OCI-M2 (cell line): ENCODE measurements around the gene CTCF.
"Not testable (repeated sequence)": the region's sequence is repeated elsewhere in the genome, so short reads cannot be mapped to it uniquely, and the experiment has no call there.

Experiments
- DNase-seq: peaks from one replicate; lab custom pipeline; 2025; ENCODE audit not compliant: unreplicated experiment; lab: John Stamatoyannopoulos, UW

Gene CTCF

DNA sequence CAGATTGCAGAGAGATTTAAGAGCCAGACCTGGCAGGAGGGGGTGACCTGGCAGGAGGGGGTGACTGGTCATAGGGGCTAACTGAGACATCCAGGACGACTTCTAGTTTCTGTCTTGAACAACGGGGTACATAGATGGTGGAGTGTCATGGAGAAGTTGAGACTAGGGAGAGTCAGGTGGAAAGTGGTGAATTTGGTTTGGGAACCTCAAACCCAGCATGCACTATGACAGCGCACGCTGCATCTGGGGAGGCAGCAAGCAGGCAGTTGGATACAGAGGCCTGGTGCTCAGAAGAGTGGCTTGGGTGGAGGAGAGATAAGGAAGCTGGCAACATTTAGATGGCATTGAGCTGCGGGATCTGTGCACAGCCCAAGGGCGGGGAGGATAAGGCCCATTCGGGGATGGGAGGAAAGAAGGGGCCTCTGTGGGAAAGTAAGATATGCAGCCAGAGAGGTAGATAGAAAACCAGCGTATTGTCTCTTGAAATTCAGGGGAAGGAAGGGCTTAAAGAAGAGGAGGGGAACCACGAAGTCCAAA lies 29.2 kb upstream of the CTCF start:
- DNase-seq, result no peak

GRCh38 chr16:67533987-67534386 lies 28.3 kb upstream of the CTCF start:
- DNase-seq, result not testable (repeated sequence)

DNA sequence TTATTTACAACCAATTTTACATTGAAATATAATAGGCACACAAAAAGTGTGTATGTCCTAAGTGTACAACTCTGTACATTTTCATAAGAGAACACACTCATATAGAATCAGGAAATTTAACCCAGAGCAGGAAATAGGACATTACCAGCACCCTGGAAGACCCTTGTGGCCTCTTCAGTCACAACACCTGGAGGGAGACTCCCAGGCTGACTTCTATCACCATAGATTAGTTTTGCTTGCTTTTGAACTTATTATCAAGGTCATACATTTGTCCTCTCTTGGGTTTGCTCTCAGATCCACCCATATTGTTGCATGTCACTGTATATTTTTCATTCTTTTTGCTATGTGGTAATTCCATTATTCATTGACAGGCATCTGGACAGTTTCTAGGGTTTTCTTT lies 27.9 kb upstream of the CTCF start:
- no peak for DNase-seq

- DNase-seq, result no peak
These were observed 27.1 kb upstream of the CTCF start for GRCh38 chr16:67535201-67535600.

DNA sequence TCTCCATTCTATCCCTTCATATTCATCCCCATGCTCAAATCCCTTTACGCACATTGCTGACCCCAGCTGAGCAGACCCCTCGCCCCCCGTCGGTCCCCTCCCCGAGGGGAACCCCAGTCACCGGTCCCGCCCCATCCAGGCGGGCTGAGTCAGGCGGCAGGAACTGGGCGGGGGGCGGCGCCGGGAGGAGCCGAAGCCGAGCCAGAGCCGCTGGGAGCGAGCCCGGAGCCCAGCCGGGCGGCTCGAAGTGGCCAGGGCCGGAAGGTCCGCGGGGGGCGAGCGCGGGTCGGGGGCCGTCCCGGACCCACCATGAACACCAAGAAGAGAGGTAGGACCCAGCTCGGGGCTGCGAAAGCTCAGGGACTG lies 25.1 kb upstream of the CTCF start:
- DNase-seq, result no peak

DNA sequence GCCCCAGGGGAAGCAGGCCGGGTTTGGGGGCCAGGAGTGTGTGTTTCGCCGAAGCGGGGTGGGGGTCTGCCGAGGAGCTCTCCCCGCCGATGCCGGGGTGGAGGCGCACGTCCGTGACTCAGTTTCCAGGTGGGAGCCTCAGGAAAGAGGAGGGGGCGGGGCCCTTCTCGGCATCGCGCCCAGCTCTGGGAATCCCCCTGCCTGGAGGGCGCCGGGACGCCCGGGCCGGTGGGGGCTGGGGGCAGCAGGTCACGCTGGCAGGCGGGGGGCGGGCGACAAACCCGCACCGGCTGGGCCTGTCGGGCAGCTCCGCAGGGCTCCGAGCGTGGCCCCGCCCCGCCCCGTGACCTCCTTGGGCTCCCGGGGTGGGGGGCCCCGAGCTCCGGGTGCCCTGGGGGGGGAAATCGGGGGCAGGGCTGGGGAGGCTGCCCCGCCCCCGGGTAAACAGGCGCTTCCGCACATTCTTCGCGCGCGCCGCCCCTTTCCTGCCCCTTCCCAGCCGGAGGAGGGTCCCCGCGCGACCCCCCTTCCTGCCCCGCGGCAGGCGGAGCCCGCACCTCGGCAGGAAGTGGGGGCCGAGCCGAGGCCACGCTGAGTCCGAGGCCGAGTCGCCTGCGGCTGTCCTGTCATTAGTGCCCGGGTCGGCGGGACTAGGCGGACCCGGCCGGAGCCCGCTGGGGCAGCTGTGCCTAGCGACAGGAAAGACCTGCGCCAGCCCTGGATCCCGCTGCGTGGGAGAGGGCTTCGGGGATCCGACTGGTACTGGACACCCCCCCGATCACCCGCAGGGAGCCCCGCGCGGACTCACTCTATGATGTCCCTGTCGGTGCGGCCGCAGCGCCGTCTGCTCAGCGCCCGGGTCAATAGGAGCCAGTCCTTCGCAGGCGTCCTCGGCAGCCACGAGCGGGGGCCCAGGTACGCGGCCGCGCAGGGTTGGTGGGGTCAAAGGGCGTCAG lies 24.4 kb upstream of the CTCF start:
- no peak for DNase-seq

DNA sequence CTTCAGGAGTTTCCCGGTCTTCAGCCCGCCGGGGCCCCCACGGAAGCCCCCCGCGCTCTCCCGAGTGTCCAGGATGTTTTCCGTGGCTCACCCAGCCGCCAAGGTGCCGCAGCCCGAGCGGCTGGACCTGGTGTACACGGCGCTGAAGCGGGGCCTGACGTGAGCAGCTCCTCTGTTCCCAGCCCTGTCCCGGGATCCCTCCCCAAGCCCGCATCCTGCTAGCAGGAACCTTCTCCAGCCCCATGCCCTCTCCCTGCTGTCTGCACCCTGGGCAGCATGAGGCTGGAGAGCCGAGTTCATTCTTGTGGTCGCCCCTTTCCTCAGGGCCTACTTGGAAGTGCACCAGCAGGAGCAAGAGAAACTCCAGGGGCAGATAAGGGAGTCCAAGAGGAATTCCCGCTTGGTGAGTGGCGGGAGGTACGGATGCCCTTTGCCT lies 23.6 kb upstream of the CTCF start:
- no peak for DNase-seq

DNA sequence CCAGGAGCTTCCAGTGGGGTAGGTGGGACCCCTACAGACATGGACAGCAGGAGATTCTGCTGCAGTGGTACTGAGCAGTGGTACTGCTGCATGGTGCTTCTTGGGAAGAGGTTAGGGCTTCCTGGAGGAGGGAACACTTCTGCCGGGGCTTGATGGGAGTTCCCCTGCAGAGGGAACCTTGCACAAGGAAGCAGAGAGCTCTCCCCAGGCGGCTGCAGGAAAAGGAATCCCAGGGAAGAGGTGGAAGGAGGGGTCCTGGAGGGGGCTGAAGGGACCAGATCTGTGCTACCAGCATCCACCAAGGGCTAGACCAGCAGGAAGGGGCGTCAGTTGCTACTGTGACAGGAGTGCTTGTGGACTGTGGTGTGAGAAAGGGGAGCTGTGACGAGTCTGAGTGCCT lies 23.1 kb upstream of the CTCF start:
- no peak for DNase-seq

- no peak for DNase-seq
These were observed 22.4 kb upstream of the CTCF start for GRCh38 chr16:67539691-67540635.

DNA sequence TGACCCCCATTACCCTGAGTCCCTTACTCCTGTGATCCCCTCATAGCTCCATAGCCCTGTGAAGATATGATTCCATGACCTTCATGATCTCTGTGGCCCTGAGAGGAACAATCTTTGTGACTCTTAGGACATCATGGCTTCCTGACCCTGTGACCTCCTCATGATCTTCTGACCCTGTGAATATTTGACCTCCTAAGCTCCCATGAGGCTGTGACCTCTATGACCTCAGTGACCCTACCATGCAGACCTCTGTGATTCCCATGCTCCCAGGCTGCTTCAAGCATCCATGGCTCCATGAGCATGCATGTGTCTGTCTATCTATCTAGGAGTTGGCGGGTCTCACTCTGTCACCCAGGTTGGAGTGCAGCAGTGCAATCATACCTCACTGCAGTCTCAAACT lies 21.6 kb upstream of the CTCF start:
- no peak for DNase-seq

GRCh38 chr16:67541391-67542263 lies 20.7 kb upstream of the CTCF start:
- no peak for DNase-seq

GRCh38 chr16:67542464-67542863 lies 19.9 kb upstream of the CTCF start:
- DNase-seq, result no peak

- DNase-seq, result no peak
These were observed 19.3 kb upstream of the CTCF start for GRCh38 chr16:67543036-67543435.

DNA sequence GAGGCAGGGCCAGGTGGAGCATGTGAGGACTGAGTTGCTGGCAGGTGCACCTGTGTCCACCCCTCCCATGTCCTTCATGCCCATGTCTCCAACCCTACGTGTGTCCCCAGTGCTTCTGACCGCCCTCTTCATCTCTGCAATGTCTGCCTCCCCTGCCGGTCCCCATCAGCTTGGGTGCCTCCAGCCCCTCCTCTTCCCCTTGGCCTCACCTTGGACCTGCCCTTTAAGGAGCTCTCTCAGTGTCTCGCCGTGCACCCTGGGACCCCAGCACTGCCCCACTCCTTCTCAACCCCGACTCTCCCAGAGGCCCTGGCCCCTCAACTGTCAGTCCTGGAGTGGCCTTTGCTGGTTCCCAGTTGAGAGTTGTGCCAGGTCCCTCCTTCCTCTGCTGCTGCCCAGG lies 18.7 kb upstream of the CTCF start:
- no peak for DNase-seq

GRCh38 chr16:67544329-67544841 lies 17.9 kb upstream of the CTCF start:
- DNase-seq, result no peak

GRCh38 chr16:67544844-67545664 lies 17.3 kb upstream of the CTCF start:
- DNase-seq, result no peak

GRCh38 chr16:67545665-67546024 lies 16.7 kb upstream of the CTCF start:
- no peak for DNase-seq

GRCh38 chr16:67546091-67546501 lies 16.2 kb upstream of the CTCF start:
- DNase-seq, result no peak

GRCh38 chr16:67546761-67547422 lies 15.4 kb upstream of the CTCF start:
- DNase-seq, result no peak
